Measurements from ENCODE around the gene JPH4. TPM values are rescaled to one million over a fixed set of nuclear protein-coding genes. Genes with fewer than 3 reads are reported as not detected.

JPH4 gene
- total RNA-seq, 1 donor from 2014 or later, result 1.1 TPM

DNA sequence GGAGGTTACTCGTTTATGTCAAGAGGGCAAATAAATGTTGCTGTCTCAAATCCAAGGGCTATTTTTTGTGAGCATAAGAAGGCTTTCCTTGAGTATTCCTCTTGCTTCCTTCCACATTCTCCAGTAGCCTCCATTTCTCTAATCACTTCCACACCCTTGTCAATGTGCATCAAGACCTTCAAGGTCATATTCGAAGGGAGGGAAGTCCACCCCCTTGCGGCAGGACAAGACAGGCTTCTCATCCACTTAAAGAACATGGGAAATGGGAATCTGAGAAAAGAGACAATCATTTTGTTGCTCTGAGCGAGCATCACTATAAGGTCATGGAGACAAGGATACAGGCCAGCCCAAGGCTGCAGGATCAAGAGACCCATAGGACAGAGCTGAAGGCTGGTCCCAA, 44.4 kb upstream of the JPH4 start:
- no peak for DNase-seq (ENCODE audit: low read depth)
- TF ChIP-seq, protein P1, sequence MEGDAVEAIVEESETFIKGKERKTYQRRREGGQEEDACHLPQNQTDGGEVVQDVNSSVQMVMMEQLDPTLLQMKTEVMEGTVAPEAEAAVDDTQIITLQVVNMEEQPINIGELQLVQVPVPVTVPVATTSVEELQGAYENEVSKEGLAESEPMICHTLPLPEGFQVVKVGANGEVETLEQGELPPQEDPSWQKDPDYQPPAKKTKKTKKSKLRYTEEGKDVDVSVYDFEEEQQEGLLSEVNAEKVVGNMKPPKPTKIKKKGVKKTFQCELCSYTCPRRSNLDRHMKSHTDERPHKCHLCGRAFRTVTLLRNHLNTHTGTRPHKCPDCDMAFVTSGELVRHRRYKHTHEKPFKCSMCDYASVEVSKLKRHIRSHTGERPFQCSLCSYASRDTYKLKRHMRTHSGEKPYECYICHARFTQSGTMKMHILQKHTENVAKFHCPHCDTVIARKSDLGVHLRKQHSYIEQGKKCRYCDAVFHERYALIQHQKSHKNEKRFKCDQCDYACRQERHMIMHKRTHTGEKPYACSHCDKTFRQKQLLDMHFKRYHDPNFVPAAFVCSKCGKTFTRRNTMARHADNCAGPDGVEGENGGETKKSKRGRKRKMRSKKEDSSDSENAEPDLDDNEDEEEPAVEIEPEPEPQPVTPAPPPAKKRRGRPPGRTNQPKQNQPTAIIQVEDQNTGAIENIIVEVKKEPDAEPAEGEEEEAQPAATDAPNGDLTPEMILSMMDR (IDR thresholded peaks at IDR 0.05; ENCODE audit: insufficient read depth, low read length, poor library complexity, severe bottlenecking), result no peak
- H3K27me3 ChIP-seq (ENCODE audit: control insufficient read depth, insufficient read depth, low read length), result no peaks in the 10 kb centered on the region
- H3K36me3 ChIP-seq (ENCODE audit: control insufficient read depth, insufficient read depth, low read length), result no peaks in the 10 kb centered on the region
- no peak overlapping the region for H3K4me3 ChIP-seq (ENCODE audit: low read depth, low read length)

GRCh38 chr14:23621932-23622730, 43.5 kb upstream of the JPH4 start:
- Histone ChIP-seq H3K4me3 (ENCODE audit: low read depth, low read length) (no peak overlapping the region), H3K27me3 (ENCODE audit: control insufficient read depth, insufficient read depth, low read length) (no peaks in the 10 kb centered on the region), H3K36me3 (ENCODE audit: control insufficient read depth, insufficient read depth, low read length) (no peaks in the 10 kb centered on the region)
- no peak for DNase-seq (ENCODE audit: low read depth)
- TF ChIP-seq, protein P1 (IDR thresholded peaks at IDR 0.05; ENCODE audit: insufficient read depth, low read length, poor library complexity, severe bottlenecking), result no peak

- Histone ChIP-seq H3K36me3 (ENCODE audit: control insufficient read depth, insufficient read depth, low read length) (no peaks in the 10 kb centered on the region), H3K4me3 (ENCODE audit: low read depth, low read length) (no peak overlapping the region), H3K27me3 (ENCODE audit: control insufficient read depth, insufficient read depth, low read length) (no peaks in the 10 kb centered on the region)
- no peak for DNase-seq (ENCODE audit: low read depth)
- TF ChIP-seq, protein P1 (IDR thresholded peaks at IDR 0.05; ENCODE audit: insufficient read depth, low read length, poor library complexity, severe bottlenecking), result no peak
These were observed 42.8 kb upstream of the JPH4 start for GRCh38 chr14:23621204-23621931.

DNA sequence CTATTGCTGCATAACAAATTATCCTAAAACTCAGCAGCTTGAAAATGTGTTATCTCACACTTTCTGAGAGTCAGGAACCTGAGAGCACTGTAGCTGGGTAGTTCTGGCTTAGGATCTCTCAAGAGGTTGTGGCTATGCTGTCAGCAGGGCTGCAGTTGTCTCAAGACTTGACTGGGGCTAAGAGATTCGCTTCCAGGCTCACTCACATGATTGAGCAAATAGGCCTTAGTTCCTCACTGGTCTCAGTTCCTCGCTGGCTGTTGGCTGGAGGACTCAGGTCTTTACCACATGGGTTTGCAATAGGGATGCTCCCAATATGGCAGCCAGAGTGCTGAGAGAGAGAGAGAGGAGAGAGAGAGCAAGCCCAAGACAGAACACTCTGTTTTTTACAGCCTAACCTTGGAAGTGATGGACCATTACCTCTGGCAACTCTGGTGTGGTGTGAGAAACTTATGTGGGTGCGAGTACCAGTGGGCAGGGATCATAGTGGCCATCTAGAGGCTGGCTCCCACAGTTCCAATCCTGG, 41.6 kb upstream of the JPH4 start:
- TF ChIP-seq, protein P1 (IDR thresholded peaks at IDR 0.05; ENCODE audit: insufficient read depth, low read length, poor library complexity, severe bottlenecking), result no peak

GRCh38 chr14:23618415-23618988, 39.9 kb upstream of the JPH4 start:
- TF ChIP-seq, protein P1 (IDR thresholded peaks at IDR 0.05; ENCODE audit: insufficient read depth, low read length, poor library complexity, severe bottlenecking), result no peak
- Histone ChIP-seq H3K36me3 (ENCODE audit: control insufficient read depth, insufficient read depth, low read length) (no peaks in the 10 kb centered on the region), H3K4me3 (ENCODE audit: low read depth, low read length) (no peak overlapping the region), H3K27me3 (ENCODE audit: control insufficient read depth, insufficient read depth, low read length) (no peaks in the 10 kb centered on the region)
- no peak for DNase-seq (ENCODE audit: low read depth)

More for the DNA sequence above, 41.6 kb upstream of the JPH4 start:
- DNase-seq (ENCODE audit: low read depth), result no peak
- no peaks in the 10 kb centered on the region for H3K27me3 ChIP-seq (ENCODE audit: control insufficient read depth, insufficient read depth, low read length)
- H3K36me3 ChIP-seq (ENCODE audit: control insufficient read depth, insufficient read depth, low read length), result no peaks in the 10 kb centered on the region
- H3K4me3 ChIP-seq (ENCODE audit: low read depth, low read length), result no peak overlapping the region
